Measurements from ENCODE around the gene CHCHD1.
A peak's percentile ranks its signal among the peaks of the same experiment; 100 is the strongest.
"Not testable (repeated sequence)": the region's sequence is repeated elsewhere in the genome, so short reads cannot be mapped to it uniquely, and the experiment has no call there.

CHCHD1 gene

GRCh38 chr10:73781879-73782748 lies at the start of gene CHCHD1:
Gene CHCHD1 (plus strand): TSS chr10:73782048. CDS start chr10:73782076, 28 bp downstream.
- DNase-seq = peak; percentile 93

DNA sequence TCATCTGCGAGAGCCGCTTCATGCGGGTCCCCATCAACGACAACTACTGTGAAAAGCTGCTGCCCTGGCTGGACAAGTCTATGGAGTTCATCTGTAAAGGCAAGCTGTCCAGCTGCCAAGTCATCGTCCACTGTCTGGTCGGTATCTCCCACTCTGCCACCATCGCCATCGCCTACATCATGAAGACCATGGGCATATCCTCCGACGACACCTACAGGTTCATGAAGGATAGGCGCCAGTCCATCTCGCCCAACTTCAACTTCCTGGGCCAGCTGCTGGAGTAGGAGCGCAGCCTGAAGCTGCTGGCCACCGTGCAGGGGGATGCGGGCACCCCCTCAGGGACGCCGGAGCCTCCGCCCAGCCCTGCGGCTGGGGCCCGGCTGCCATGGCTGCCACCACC lies 49.4 kb upstream of the CHCHD1 start:
- no peak for DNase-seq

GRCh38 chr10:73732931-73733623 lies 48.8 kb upstream of the CHCHD1 start:
- no peak for DNase-seq

DNA sequence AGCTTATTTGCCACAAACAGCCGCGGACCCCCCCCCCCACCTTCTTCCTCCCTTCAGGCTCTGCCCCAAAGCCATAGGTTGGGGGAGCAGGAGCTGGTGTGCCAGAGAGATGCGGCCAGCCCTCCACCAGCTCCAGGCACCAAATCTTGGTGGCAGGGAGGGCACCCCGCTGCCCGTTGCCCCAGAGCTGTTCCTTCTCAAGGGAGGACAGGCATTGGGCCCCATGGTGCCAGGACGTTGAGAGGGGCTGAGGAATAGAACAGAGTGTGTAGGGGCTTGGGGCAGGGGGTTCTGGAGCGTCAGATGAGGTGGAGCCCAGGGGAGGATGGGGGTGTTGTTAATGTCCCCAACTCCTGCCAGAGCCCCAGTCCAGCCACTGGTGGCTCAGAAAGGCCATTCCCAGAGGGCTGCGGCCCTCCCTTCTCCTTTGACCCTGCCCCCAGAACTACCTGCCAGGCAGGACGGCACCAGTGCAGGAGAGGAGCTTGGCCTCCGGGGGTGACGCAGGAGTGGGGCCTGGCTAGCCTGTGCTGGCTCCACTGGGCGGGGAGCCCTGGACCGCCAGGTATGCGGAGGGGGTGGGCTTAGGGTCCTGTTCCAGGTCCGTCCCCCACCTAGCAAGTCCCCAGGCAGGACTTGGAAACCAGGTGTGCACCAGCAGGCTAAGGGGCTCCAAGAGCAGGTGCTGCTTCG lies 47.7 kb upstream of the CHCHD1 start:
- no peak for DNase-seq

DNA sequence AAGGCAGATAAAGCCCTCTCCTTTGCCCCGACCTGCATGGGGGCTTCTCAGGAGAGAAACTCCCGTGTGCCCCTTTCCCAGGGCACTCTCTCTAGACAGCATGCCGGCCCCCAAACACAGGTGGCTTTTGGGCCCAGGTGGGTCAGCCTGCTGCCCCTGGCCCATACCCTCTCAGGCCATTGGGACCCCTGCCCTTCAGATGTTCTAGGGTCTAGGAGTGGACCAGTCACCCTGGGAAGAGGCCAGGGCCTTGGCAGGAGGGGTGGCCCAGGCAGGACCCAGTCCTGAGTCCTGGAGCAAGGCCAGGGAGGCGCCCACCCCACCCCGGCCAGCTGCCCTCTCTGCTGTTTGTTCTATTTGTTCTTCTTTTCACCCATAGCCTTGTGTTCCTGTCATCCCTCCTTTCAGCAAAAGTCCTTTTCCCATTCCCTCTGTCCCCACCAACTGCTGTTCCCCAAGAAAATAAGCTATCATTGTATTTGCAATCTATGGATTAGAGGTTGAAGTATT lies 47.0 kb upstream of the CHCHD1 start:
- DNase-seq = no peak

DNA sequence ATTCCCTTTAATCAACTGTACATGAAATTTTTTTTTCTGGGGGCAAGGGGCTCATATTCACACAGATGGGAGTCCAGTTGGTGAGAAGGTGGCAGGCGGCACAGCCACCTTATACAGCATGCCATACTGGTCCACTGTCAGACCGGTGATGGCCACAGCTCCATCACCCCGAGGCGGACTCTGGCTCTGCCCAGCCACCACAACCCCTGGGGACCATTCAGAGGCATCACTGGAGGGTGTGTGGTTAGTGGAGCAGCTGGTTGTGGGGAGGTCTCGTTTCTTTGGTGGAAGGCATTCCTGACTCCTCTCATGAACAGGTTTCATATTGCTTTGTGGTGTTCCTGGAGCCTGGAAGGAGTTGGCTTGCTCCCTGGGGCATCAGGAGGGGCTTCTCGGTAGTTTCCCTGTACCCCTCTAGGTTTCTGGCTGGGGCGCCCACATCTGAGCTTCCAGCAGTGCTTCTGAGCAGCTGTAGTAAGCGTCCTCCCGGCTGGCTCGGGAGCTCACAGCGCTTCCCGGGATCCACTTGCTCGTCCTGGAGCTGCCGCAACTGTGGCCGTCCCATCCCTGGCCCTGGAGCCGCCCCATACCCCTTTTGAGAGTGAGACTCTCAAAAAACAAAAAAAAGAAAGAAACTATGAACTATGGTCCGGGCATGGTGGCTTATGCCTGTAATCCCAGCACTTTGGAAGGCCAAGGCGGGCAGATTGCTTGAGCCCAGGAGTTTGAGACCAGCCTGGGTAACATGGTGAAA lies 41.2 kb upstream of the CHCHD1 start:
- not testable (repeated sequence) for DNase-seq

DNA sequence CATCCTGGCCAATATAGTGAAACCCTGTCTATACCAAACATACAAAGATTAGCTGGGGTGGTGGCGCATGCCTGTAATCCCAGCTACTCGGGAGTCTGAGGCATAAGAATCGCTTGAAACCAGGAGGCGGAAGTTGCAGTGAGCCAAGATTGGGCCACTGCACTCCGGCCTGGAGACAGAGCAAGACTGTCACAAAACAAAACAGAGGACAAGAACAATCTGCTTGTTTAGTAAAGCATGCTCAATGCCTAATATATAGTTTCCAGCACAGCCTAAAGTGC lies 39.5 kb upstream of the CHCHD1 start:
- DNase-seq = no peak

DNA sequence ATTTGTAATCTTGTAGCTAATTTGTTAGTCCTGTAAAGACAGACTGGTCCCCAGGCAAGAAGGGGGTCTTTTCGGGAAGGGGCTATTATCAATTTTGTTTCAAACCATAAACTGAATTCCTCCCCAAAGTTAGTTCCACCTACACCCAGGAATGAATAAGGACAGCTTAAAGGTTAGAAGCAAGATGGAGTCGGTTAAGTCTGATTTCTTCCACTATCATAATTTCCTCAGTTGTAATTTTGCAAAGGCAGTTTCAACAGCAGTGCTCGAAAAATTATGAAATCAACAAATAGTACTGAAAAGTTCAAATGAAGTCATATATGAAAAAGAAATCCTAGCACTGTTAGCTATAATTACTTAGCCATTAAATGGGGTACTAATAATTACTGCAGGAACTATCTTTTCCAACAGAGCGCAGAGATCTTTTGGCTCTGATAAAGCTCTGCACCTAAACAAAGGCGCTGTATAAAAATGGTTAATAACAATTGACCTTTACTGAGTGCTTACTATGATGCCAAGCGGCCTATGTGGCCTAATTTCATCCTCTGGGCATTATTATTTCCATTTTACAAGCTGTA lies 38.4 kb upstream of the CHCHD1 start:
- no peak for DNase-seq

DNA sequence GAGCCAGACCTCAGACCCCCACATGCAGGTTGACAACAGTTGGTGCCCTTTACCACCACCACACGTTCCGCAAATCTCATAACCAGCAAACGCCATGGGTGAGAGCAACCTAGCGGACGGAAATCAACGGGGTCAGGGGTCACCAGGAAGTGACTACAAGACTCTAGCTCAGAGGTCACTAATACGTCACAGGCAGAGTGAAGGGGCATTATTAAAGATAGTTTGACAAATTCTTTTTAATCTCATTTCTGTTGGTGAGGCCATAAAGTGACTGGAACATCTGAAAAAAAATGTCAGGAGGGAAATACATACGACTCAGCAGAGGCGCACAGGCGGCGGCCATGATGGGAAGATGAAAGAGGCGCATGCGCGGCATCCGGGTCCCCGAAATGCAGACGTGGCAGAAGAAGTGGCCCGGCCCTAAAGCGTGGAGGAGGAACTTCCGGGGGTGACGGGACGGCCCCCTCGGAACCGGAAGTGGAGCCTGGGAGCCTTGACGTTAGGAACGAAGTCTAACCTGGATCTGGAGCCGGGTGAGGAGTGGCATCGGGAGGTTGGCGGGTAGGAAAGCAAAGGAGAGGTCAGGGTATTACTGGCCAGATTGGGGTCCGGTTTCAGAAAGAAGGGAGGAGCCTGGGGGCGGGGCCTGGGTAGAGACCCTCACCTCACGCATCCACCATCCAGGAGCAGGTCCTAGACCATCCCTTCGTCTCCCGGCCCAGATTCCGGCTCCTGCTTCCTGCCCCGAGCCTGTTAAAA lies 37.8 kb upstream of the CHCHD1 start, which contains the start of gene SEC24C:
Gene SEC24C, plus strand, starts transcription at position 468 of the 759 bp plus-strand sequence. CDS start 2,461 bp downstream, outside the sequence.
- DNase-seq = peak; percentile 97

GRCh38 chr10:73744664-73744975 lies 37.2 kb upstream of the CHCHD1 start:
- DNase-seq = peak; percentile 60

- DNase-seq = no peak
Observed at GRCh38 chr10:73746721-73747120, 35.1 kb upstream of the CHCHD1 start.

DNA sequence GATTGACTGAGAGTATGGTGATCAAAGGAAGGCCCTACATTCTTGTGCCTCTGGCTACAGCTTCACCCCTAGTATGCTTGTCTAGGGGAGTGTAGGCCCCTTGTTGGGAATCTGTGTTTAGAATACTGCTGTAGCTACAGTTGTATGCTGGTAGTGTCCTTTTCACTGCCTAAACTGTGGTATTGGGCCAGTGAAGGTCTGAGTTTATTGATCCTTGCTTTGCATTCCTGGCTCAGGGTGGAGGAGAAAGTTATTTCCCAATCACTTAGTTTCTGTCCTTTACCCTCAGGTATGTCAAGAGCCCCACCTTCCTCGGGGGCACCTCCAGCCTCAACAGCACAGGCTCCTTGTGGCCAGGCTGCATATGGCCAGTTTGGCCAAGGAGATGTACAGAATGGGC lies 31.0 kb upstream of the CHCHD1 start:
- DNase-seq = no peak

- no peak for DNase-seq
Observed at GRCh38 chr10:73756183-73756582, 25.7 kb upstream of the CHCHD1 start.

GRCh38 chr10:73758704-73759511 lies 22.9 kb upstream of the CHCHD1 start:
- DNase-seq = peak; percentile 21

DNA sequence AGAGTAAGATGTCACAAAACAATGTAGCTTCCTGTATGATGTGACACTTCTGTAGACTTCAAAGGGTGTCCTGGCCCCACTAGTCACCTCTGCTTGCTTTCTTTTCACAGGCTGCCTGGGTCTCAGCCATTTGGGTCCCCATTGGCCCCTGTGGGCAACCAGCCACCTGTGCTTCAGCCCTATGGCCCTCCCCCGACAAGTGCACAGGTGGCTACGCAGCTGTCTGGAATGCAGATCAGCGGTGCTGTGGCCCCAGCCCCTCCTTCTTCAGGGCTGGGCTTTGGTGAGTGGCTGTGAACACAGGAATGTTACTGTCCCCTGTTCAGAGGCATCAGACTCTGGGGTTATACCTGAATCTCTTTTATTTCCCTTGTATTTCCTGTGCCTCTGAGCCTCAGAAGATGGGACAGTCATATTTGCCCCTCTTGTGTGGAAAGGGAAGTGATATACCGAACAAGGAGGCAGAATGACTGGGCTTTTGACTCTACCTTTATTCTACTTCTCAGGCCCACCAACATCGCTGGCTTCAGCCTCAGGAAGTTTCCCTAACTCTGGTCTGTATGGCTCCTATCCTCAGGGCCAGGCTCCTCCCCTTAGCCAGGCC lies 22.2 kb upstream of the CHCHD1 start:
- peak; percentile 68 for DNase-seq

GRCh38 chr10:73761781-73762180 lies 20.1 kb upstream of the CHCHD1 start:
- no peak for DNase-seq

GRCh38 chr10:73762915-73763314 lies 18.9 kb upstream of the CHCHD1 start:
- peak; percentile 89 for DNase-seq

DNA sequence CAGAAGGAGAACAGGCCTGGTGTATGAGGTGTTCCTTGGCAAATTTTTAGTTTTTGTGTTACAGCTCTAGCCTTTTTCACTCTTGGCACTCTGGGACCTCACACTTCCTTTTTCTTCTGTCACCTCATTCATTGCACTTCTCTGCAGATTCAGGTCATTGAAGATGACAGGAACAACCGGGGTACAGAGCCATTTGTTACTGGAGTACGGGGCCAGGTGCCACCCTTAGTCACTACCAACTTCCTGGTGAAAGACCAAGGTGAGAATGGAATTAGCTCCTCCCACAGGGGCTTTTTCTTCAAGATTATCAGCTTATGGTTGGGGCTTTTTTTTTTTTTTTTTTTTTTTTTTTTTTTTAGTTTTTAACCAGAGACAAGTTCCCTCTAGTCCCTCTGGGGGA lies 18.5 kb upstream of the CHCHD1 start:
- DNase-seq = peak; percentile 56

- no peak for DNase-seq
Observed at GRCh38 chr10:73765066-73765465, 16.8 kb upstream of the CHCHD1 start.

DNA sequence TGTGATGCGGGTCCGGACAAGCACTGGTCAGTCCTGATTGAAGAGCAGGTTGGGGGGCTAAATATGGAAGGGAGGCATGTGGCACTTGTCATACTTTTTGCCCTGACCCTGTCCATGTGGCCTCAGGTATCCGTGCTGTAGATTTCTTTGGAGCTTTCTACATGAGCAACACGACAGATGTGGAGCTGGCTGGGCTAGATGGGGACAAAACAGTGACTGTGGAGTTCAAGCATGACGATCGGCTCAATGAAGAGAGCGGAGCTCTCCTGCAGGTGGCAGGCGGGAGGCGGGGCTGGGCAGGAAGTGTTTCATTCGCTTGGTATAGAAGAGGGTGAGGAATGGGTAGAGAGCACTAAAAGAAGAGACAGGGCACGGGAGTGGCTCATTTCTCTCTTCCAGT lies 13.0 kb upstream of the CHCHD1 start:
- peak; percentile 57 for DNase-seq

All from activated CD4-positive, alpha-beta T cell treated with anti-CD3 and anti-CD28 coated beads, Interleukin-2, amount 50 U/mL, for 16 hours (primary cell).